Measurements from ENCODE around the gene SETD6.
"Not testable (repeated sequence)": the region's sequence is repeated elsewhere in the genome, so short reads cannot be mapped to it uniquely, and the experiment has no call there.

The SETD6 gene

DNA sequence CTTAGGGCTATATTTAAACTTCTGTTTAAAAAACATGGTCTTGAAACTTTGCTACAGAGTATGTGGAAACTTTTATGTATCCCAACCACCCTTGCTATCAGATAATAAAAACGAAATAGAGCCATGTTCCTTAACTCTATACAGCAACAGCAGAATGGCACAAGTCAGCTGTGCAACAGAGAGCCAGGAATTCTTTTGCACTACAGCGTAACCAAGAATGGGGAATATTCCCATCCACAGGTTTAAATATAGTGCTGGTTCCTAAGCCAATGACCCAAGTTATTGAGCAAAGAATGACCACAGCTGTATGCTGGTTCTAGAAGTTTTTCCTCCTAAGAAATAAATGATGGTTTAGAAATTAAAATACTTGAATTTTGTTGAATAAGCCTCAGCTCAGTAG, 33.1 kb downstream of the SETD6 start:
- no peak for DNase-seq

GRCh38 chr16:58551496-58551895, 36.2 kb downstream of the SETD6 start:
- no peak for DNase-seq

- DNase-seq = no peak
Measured at GRCh38 chr16:58556678-58557077, 41.4 kb downstream of the SETD6 start.

- no peak for DNase-seq
Measured at GRCh38 chr16:58563235-58563634, 47.9 kb downstream of the SETD6 start.

DNA sequence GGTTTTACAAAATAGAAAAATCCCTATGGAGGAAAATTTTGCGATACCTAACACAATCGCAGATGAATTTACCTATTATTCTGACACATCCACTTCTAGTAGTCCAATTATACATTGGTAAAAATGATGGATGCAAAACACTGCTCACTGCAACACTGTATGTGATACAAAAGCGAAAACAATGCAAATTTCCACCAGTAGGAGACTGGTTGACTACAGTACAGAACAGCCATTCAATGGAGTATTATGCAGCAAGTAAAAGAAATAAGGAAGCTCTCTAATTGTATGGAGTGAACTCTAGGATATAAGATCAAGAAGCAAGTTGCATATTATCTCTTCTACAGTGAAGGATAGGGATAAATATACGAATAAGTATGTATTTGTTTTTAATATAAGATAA, 48.5 kb downstream of the SETD6 start:
- DNase-seq = no peak

GRCh38 chr16:58565697-58566096, 50.4 kb downstream of the SETD6 start:
- not testable (repeated sequence) for DNase-seq
